ENCODE data around the gene PPARGC1A. TPM values are rescaled to one million over a fixed set of nuclear protein-coding genes. Genes with fewer than 3 reads are reported as not detected.
A peak's percentile ranks its signal among the peaks of the same experiment; 100 is the strongest.

Gene PPARGC1A
- total RNA-seq, 2 donors from 2014 or later = 8.9 to 10.2 TPM

GRCh38 chr4:23754688-23755087 lies 135.2 kb downstream of the PPARGC1A start:
- H3K27ac Mint-ChIP-seq = no peak overlapping the region
- H3K4me1 ChIP-seq (ENCODE audit: control insufficient read depth, insufficient read depth, low read length) = no peaks in the 10 kb centered on the region
- 89% methylated on average over 1 of the region's 1 CpG; no CpG with 5 or more reads in 1 of the 2 experiments for WGBS, 2 experiments (ENCODE audit: insufficient coverage in 1 of 2, insufficient read length in 1 of 2)
- DNase-seq = no peak
- no peak overlapping the region for H3K9ac ChIP-seq (ENCODE audit: extremely low read depth, low read length, poor library complexity, severe bottlenecking)
- H3K4me1 Mint-ChIP-seq = no peaks in the 10 kb centered on the region
- H3K27me3 Mint-ChIP-seq (ENCODE audit: insufficient read depth) = peaks cover 2% of the 10 kb centered on the region
- no peaks in the 10 kb centered on the region for H3K36me3 Mint-ChIP-seq (ENCODE audit: low read depth)
- no peaks in the 10 kb centered on the region for H3K36me3 ChIP-seq (ENCODE audit: control insufficient read depth, insufficient read depth, low read length)
- no peak for TF ChIP-seq CTCF (conservative IDR thresholded peaks at IDR 0.05)
- H3K9me3 Mint-ChIP-seq = no peaks in the 10 kb centered on the region
- H3K4me3 Mint-ChIP-seq = no peak overlapping the region
- no peak overlapping the region for H3K27ac ChIP-seq (ENCODE audit: low read depth, low read length)
- H3K27me3 ChIP-seq (ENCODE audit: control insufficient read depth, insufficient read depth, low read length, poor library complexity, severe bottlenecking) = no peaks in the 10 kb centered on the region
- no peaks in the 10 kb centered on the region for H3K9me3 ChIP-seq (ENCODE audit: control insufficient read depth, low read length)
- H3K4me3 ChIP-seq (ENCODE audit: low read length) = no peak overlapping the region

GRCh38 chr4:23750125-23750524 lies 139.7 kb downstream of the PPARGC1A start:
- Histone ChIP-seq H3K9ac (ENCODE audit: extremely low read depth, low read length, poor library complexity, severe bottlenecking) (no peak overlapping the region), H3K4me3 (ENCODE audit: low read length) (no peak overlapping the region), H3K9me3 (ENCODE audit: control insufficient read depth, low read length) (no peaks in the 10 kb centered on the region), H3K4me1 (ENCODE audit: control insufficient read depth, insufficient read depth, low read length) (no peaks in the 10 kb centered on the region), H3K27me3 (ENCODE audit: control insufficient read depth, insufficient read depth, low read length, poor library complexity, severe bottlenecking) (no peaks in the 10 kb centered on the region), H3K36me3 (ENCODE audit: control insufficient read depth, insufficient read depth, low read length) (no peaks in the 10 kb centered on the region), H3K27ac (ENCODE audit: low read depth, low read length) (no peak overlapping the region)
- H3K9me3 Mint-ChIP-seq = peaks cover 4% of the 10 kb centered on the region
- peaks cover 2% of the 10 kb centered on the region for H3K4me1 Mint-ChIP-seq
- no peak for TF ChIP-seq CTCF (conservative IDR thresholded peaks at IDR 0.05)
- no peaks in the 10 kb centered on the region for H3K36me3 Mint-ChIP-seq (ENCODE audit: low read depth)
- DNase-seq = no peak
- no peak overlapping the region for H3K27ac Mint-ChIP-seq
- no peak overlapping the region for H3K4me3 Mint-ChIP-seq
- H3K27me3 Mint-ChIP-seq (ENCODE audit: insufficient read depth) = peaks cover 2% of the 10 kb centered on the region
- 86 to 93% methylated on average over 1 of the region's 2 CpGs for WGBS, 2 experiments (ENCODE audit: insufficient coverage in 1 of 2, insufficient read length in 1 of 2)

GRCh38 chr4:23747281-23747735 lies 142.5 kb downstream of the PPARGC1A start:
- no peaks in the 10 kb centered on the region for H3K27me3 ChIP-seq (ENCODE audit: control insufficient read depth, insufficient read depth, low read length, poor library complexity, severe bottlenecking)
- Mint-ChIP-seq H3K36me3 (ENCODE audit: low read depth) (no peaks in the 10 kb centered on the region), H3K4me1 (peaks cover 2% of the 10 kb centered on the region), H3K4me3 (no peak overlapping the region), H3K27ac (no peak overlapping the region), H3K27me3 (ENCODE audit: insufficient read depth) (no peaks in the 10 kb centered on the region), H3K9me3 (peaks cover 4% of the 10 kb centered on the region)
- no peaks in the 10 kb centered on the region for H3K36me3 ChIP-seq (ENCODE audit: control insufficient read depth, insufficient read depth, low read length)
- TF ChIP-seq CTCF (conservative IDR thresholded peaks at IDR 0.05) = no peak
- no peak overlapping the region for H3K4me3 ChIP-seq (ENCODE audit: low read length)
- WGBS, 2 experiments (ENCODE audit: insufficient coverage in 1 of 2, insufficient read length in 1 of 2) = 86 to 92% methylated on average over 2 of the region's 2 CpGs
- H3K9ac ChIP-seq (ENCODE audit: extremely low read depth, low read length, poor library complexity, severe bottlenecking) = no peak overlapping the region
- DNase-seq = peak; percentile 49
- no peaks in the 10 kb centered on the region for H3K4me1 ChIP-seq (ENCODE audit: control insufficient read depth, insufficient read depth, low read length)
- H3K27ac ChIP-seq (ENCODE audit: low read depth, low read length) = no peak overlapping the region
- no peaks in the 10 kb centered on the region for H3K9me3 ChIP-seq (ENCODE audit: control insufficient read depth, low read length)

All from endodermal cell (in vitro differentiated cells).